CD4-positive, alpha-beta memory T cell (primary cell): ENCODE measurements around the gene PSENEN. TPM values are rescaled to one million over a fixed set of nuclear protein-coding genes. Genes with fewer than 3 reads are reported as not detected.

Experiments used
- CTCF ChIA-PET: fragments of 350-600 bp; sonication (Branson Sonifier 250); formaldehyde crosslinking; loops from one replicate; lab custom pipeline; 2021; ENCODE audit warnings: inconsistent platforms; ENCODE audit not compliant: partially characterized antibody; lab: Charles Lee
- POLR2A ChIA-PET: fragments of 350-600 bp; sonication (Branson Sonifier 250); formaldehyde crosslinking; loops from one replicate; lab custom pipeline; 2021; ENCODE audit not compliant: partially characterized antibody; lab: Charles Lee
- DNase-seq, 5 donors: peaks; one replicate each; pipeline versions ENCODE4 v3.0.0 to v3.0.0-alpha.2; 2020 to 2022; ENCODE audit warnings: mixed read lengths in 1 of 5
- H3K27ac ChIP-seq: one replicate; pipeline ENCODE4 v1.7.0; 2013; ENCODE audit warnings: low read depth, low read length
- H3K27me3 ChIP-seq: 2 replicates; pipeline ENCODE4 v1.7.0; 2013; ENCODE audit warnings: mild to moderate bottlenecking, low read length, moderate library complexity; ENCODE audit not compliant: insufficient read depth
- H3K36me3 ChIP-seq: 2 replicates; pipeline ENCODE4 v1.7.0; 2013; ENCODE audit warnings: mild to moderate bottlenecking, low read length, moderate library complexity; ENCODE audit not compliant: insufficient read depth
- H3K4me1 ChIP-seq: 2 replicates; pipeline ENCODE4 v1.7.0; 2013; ENCODE audit warnings: mild to moderate bottlenecking, low read length, moderate library complexity; ENCODE audit not compliant: insufficient read depth
- H3K4me3 ChIP-seq, 2 donors: one replicate each; pipeline ENCODE4 v1.7.0; 2013; ENCODE audit warnings: low read length in 2 of 2, mild to moderate bottlenecking in 1 of 2
- H3K9me3 ChIP-seq, 2 donors: one replicate each; pipeline ENCODE4 v1.7.0; 2013; ENCODE audit warnings: low read length in 2 of 2, control low read depth in 1 of 2; ENCODE audit not compliant: control insufficient read depth in 1 of 2
- H3K27ac Mint-ChIP-seq, 7 donors: one replicate each; pipeline ENCODE4 v1.8.0; 2020 to 2021; ENCODE audit warnings: mixed read lengths in 7 of 7, mild to moderate bottlenecking in 6 of 7, inconsistent platforms in 3 of 7, moderate library complexity in 3 of 7
- H3K27me3 Mint-ChIP-seq, 2 donors: one replicate each; pipeline ENCODE4 v1.8.0; 2020 to 2021; ENCODE audit warnings: mixed read lengths in 2 of 2
- H3K36me3 Mint-ChIP-seq, 2 donors: one replicate each; pipeline ENCODE4 v1.8.0; 2020 to 2021; ENCODE audit warnings: mixed read lengths in 2 of 2, inconsistent platforms in 1 of 2, mild to moderate bottlenecking in 1 of 2
- H3K4me1 Mint-ChIP-seq, 4 donors: one replicate each; pipeline ENCODE4 v1.8.0; 2020 to 2021; ENCODE audit warnings: mixed read lengths in 4 of 4, mild to moderate bottlenecking in 1 of 4
- H3K4me3 Mint-ChIP-seq, 8 donors: one replicate each; pipeline ENCODE4 v1.8.0; 2020 to 2021; ENCODE audit warnings: mixed read lengths in 8 of 8, mild to moderate bottlenecking in 7 of 8, moderate library complexity in 6 of 8, inconsistent platforms in 3 of 8
- H3K9me3 Mint-ChIP-seq, 8 donors: one replicate each; pipeline ENCODE4 v1.8.0; 2020 to 2021; ENCODE audit warnings: mixed read lengths in 8 of 8, mild to moderate bottlenecking in 5 of 8, inconsistent platforms in 3 of 8, moderate library complexity in 1 of 8
- intact Hi-C: fragments of 100-400 bp; cut with micrococcal nuclease; formaldehyde crosslinking; loops from one replicate; pipeline ENCODE4 v1.15.1; 2023
- polyA plus RNA-seq, 2 donors: library from polyadenylated mRNA; unstranded; fragments of 300-500 nt; fragmentation: Illumina TruSeq; gene quantifications; one replicate each; pipeline ENCODE4 v1.2.3, GENCODE V29; 2021
- total RNA-seq, 2 experiments: library from RNA; stranded (reverse); gene quantifications; one replicate each; pipeline ENCODE4 v1.2.3, GENCODE V29; 2021

The PSENEN gene
- total and polyA plus RNA-seq, 4 experiments from 2014 or later: 27.2 to 89.9 (median 55.9) TPM

DNA sequence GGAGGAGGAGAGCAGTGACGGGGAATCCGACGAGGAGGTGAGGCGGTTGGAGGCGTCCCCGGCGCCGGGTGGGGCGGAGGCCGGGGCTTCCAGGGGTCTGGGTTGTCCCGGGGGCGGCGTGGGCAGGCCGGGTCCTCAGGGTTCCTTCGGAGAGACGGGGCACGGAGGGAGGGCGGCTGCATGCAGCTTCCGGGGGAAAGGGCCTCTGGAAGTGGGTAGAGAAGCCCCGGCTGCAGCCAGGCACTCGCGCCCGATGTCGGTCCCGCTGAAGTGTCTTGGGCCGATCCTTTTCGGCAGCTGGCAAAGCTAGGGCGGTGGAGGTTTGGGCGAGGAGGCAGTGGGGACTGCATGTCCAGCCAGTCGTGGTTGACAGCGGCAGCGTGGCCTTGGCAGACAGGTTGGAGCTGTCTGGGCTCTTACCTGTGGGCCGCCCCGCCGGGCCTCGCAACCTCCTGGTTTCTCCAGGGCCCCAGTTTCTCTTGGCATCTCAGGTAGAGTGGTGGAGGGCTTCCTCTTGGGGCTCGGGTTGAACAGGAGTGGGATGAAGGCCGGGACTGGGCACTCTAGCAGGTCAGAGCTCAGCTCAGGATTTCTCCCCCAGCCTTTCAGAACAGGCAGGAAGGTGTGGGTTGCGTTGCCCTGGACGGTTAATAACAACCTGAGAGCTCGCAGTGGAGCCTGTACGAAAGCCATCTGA lies 27.0 kb upstream of the PSENEN start:
- peak overlapping the region; percentile 90 to 97 (median 92) for H3K4me3 Mint-ChIP-seq
- H3K27me3 Mint-ChIP-seq: no peaks in the 10 kb centered on the region
- peaks cover 26% of the 10 kb centered on the region for H3K36me3 ChIP-seq
- POLR2A ChIA-PET: interaction anchor here (0.7 to 4.4 kb wide), 10 partner anchors 9 to 182 kb away, joined by 3 to 51 read pairs (median 14); partner anchors contain the start of genes IGFLR1, LIN37, NFKBID and PSENEN
- intact Hi-C loops: no loop called here
- H3K4me1 Mint-ChIP-seq: peaks cover 32 to 63% (median 43%) of the 10 kb centered on the region in 4 donors
- H3K9me3 ChIP-seq: no peaks in the 10 kb centered on the region
- no peaks in the 10 kb centered on the region for H3K27me3 ChIP-seq
- peaks cover 8 to 27% of the 10 kb centered on the region in 2 donors for H3K36me3 Mint-ChIP-seq
- DNase-seq: peak; percentile 37 to 59 (median 47)
- H3K27ac Mint-ChIP-seq: peak overlapping the region; percentile 78 to 96 (median 92)
- H3K9me3 Mint-ChIP-seq: peaks cover 0 to 1% (median 0%) of the 10 kb centered on the region in 8 donors
- H3K4me3 ChIP-seq: peak overlapping the region; percentile 17 to 78
- H3K27ac ChIP-seq: peak overlapping the region; percentile 65
- H3K4me1 ChIP-seq: peaks cover 45% of the 10 kb centered on the region
- CTCF ChIA-PET: interaction anchor here (0.7 to 1.9 kb wide), 4 partner anchors 18 to 26 kb away, joined by 3 to 6 read pairs (median 4); no protein-coding TSS in a partner anchor

DNA sequence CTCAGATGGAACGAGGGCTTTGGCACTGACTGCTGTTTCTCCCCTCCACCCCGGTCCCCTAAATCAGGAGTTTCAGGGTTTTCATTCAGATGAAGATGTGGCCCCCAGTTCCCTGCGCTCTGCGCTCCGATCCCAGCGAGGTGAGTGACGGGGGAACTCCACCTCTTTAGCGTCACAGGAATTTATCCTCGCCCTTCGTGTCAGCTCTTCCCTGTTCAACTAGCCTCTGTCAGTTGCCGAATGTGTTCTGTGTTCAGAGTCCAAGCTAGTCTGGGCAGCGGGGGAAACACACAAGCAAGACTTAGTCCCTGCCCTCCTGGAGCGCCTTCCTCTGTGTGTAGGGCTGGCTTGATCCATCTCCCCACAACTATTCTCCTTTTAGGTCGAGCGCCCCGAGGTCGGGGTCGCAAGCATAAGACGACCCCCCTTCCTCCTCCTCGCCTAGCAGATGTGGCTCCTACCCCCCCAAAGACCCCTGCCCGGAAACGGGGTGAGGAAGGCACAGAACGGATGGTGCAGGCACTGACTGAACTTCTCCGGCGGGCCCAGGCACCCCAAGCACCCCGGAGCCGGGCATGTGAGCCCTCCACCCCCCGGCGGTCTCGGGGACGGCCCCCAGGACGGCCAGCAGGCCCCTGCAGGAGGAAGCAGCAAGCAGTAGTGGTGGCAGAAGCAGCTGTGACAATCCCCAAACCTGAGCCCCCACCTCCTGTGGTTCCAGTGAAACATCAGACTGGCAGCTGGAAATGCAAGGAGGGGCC lies 25.9 kb upstream of the PSENEN start:
- Mint-ChIP-seq H3K27ac (peak overlapping the region in 6 of 7 donors; percentile 66 to 96 (median 85)), H3K27me3 (no peaks in the 10 kb centered on the region), H3K36me3 (peaks cover 12 to 36% of the 10 kb centered on the region in 2 donors), H3K9me3 (peaks cover 0 to 1% (median 0%) of the 10 kb centered on the region in 8 donors), H3K4me3 (peak overlapping the region; percentile 90 to 97 (median 92)), H3K4me1 (peaks cover 23 to 52% (median 33%) of the 10 kb centered on the region in 4 donors)
- Histone ChIP-seq H3K27ac (no peak overlapping the region), H3K9me3 (no peaks in the 10 kb centered on the region), H3K27me3 (no peaks in the 10 kb centered on the region), H3K4me1 (peaks cover 34% of the 10 kb centered on the region), H3K4me3 (no peak overlapping the region), H3K36me3 (peaks cover 37% of the 10 kb centered on the region)
- no peak for DNase-seq
- POLR2A ChIA-PET: interaction anchor here (0.7 to 4.4 kb wide), 7 partner anchors 8 to 29 kb away, joined by 3 to 51 read pairs (median 16); partner anchors contain the start of genes IGFLR1, LIN37, PSENEN and U2AF1L4
- CTCF ChIA-PET: interaction anchor here (0.7 to 1.9 kb wide), 4 partner anchors 17 to 27 kb away, joined by 3 to 6 read pairs (median 4); no protein-coding TSS in a partner anchor
- intact Hi-C loops: no loop called here

DNA sequence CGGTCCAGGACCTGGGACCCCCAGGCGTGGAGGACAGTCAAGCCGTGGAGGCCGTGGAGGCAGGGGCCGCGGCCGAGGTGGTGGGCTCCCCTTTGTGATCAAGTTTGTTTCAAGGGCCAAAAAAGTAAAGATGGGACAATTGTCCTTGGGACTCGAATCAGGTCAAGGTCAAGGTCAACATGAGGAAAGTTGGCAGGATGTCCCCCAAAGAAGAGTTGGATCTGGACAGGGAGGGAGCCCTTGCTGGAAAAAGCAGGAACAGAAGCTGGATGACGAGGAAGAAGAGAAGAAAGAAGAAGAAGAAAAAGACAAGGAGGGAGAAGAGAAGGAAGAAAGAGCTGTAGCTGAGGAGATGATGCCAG lies 25.3 kb upstream of the PSENEN start:
- H3K27ac Mint-ChIP-seq: peak overlapping the region in 4 of 7 donors; percentile 18 to 66 (median 54)
- H3K4me3 Mint-ChIP-seq: peak overlapping the region in 3 of 8 donors; percentile 6 to 53 (median 40)
- Histone ChIP-seq H3K27me3 (no peaks in the 10 kb centered on the region), H3K9me3 (no peaks in the 10 kb centered on the region), H3K4me3 (no peak overlapping the region), H3K4me1 (peaks cover 28% of the 10 kb centered on the region), H3K27ac (no peak overlapping the region), H3K36me3 (peaks cover 43% of the 10 kb centered on the region)
- peaks cover 16 to 39% of the 10 kb centered on the region in 2 donors for H3K36me3 Mint-ChIP-seq
- intact Hi-C loops: no loop called here
- DNase-seq: no peak
- no peaks in the 10 kb centered on the region for H3K9me3 Mint-ChIP-seq
- peaks cover 20 to 47% (median 29%) of the 10 kb centered on the region in 4 donors for H3K4me1 Mint-ChIP-seq
- H3K27me3 Mint-ChIP-seq: no peaks in the 10 kb centered on the region
- ChIA-PET POLR2A (interaction anchor here (1.1 to 4.4 kb wide), 4 partner anchors 17 to 24 kb away, joined by 3 to 51 read pairs (median 26); partner anchors contain the start of genes IGFLR1, PSENEN and U2AF1L4), CTCF (interaction anchor here (0.8 kb wide), 1 partner anchor 25 kb away, joined by 3 read pairs; no protein-coding TSS in a partner anchor)

DNA sequence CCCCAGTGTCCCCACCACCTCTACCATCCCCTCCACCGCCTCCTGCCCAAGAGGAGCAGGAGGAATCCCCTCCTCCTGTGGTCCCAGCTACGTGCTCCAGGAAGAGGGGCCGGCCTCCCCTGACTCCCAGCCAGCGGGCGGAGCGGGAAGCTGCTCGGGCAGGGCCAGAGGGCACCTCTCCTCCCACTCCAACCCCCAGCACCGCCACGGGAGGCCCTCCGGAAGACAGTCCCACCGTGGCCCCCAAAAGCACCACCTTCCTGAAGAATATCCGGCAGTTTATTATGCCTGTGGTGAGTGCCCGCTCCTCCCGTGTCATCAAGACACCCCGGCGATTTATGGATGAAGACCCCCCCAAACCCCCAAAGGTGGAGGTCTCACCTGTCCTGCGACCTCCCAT lies 24.8 kb upstream of the PSENEN start:
- H3K4me1 Mint-ChIP-seq: peaks cover 20 to 43% (median 26%) of the 10 kb centered on the region in 4 donors
- Histone ChIP-seq H3K9me3 (no peaks in the 10 kb centered on the region), H3K27ac (no peak overlapping the region), H3K4me1 (peaks cover 23% of the 10 kb centered on the region), H3K4me3 (no peak overlapping the region), H3K27me3 (no peaks in the 10 kb centered on the region), H3K36me3 (peaks cover 48% of the 10 kb centered on the region)
- intact Hi-C loops: no loop called here
- H3K27ac Mint-ChIP-seq: peak overlapping the region in 1 of 7 donors; percentile 43
- peaks cover 21 to 44% of the 10 kb centered on the region in 2 donors for H3K36me3 Mint-ChIP-seq
- ChIA-PET CTCF (interaction anchor here (0.8 kb wide), 1 partner anchor 26 kb away, joined by 3 read pairs; no protein-coding TSS in a partner anchor), POLR2A (interaction anchor here (1.1 to 4.4 kb wide), 2 partner anchors 17 to 19 kb away, joined by 3 to 37 read pairs; no protein-coding TSS in a partner anchor)
- no peak for DNase-seq
- no peak overlapping the region for H3K4me3 Mint-ChIP-seq
- H3K9me3 Mint-ChIP-seq: no peaks in the 10 kb centered on the region
- H3K27me3 Mint-ChIP-seq: no peaks in the 10 kb centered on the region

DNA sequence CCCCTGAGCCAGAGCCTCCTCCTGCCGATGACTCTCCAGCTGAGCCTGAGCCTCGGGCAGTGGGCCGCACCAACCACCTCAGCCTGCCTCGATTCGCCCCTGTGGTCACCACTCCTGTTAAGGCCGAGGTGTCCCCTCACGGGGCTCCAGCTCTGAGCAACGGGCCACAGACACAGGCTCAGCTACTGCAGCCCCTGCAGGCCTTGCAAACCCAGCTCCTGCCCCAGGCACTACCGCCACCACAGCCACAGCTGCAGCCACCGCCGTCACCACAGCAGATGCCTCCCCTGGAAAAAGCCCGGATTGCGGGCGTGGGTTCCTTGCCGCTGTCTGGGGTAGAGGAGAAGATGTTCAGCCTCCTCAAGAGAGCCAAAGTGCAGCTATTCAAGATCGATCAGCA lies 24.1 kb upstream of the PSENEN start:
- POLR2A ChIA-PET: interaction anchor here (1.1 to 4.4 kb wide), 3 partner anchors 16 to 21 kb away, joined by 3 to 37 read pairs (median 8); partner anchors contain the start of gene IGFLR1
- intact Hi-C loops: no loop called here
- no peaks in the 10 kb centered on the region for H3K27me3 Mint-ChIP-seq

DNA sequence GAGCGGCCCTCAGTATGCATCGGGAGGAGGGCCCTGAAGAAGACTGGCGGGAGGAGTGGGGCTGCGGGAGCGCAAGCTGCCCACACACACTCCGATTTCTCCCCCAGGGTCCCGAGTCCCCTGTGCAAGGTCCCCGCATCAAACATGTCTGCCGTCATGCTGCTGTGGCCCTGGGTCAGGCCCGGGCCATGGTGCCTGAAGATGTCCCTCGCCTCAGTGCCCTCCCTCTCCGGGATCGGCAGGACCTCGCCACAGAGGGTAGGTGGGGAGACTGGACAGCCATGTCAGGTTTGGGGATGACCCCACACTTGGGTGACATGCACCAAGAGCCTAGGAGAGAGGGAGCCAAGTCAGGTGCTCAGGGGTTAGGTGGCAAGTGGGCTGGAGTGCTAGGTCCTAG lies 23.0 kb upstream of the PSENEN start:
- no peaks in the 10 kb centered on the region for H3K9me3 ChIP-seq
- DNase-seq: no peak
- Mint-ChIP-seq H3K4me1 (peaks cover 11 to 31% (median 13%) of the 10 kb centered on the region in 4 donors), H3K27me3 (no peaks in the 10 kb centered on the region), H3K9me3 (no peaks in the 10 kb centered on the region), H3K36me3 (peaks cover 34 to 55% of the 10 kb centered on the region in 2 donors), H3K4me3 (peak overlapping the region in 1 of 8 donors; percentile 8), H3K27ac (no peak overlapping the region)
- H3K36me3 ChIP-seq: peaks cover 66% of the 10 kb centered on the region
- intact Hi-C loops: no loop called here
- ChIA-PET POLR2A (interaction anchor here (0.7 to 1.7 kb wide), 2 partner anchors 10 to 20 kb away, joined by 3 to 8 read pairs; partner anchors contain the start of gene IGFLR1), CTCF (no interaction called here)
- peaks cover 14% of the 10 kb centered on the region for H3K4me1 ChIP-seq
- no peak overlapping the region for H3K27ac ChIP-seq
- no peak overlapping the region for H3K4me3 ChIP-seq
- no peaks in the 10 kb centered on the region for H3K27me3 ChIP-seq

More for the DNA sequence above, 24.1 kb upstream of the PSENEN start:
- Mint-ChIP-seq H3K4me3 (peak overlapping the region in 1 of 8 donors; percentile 10), H3K9me3 (no peaks in the 10 kb centered on the region), H3K27ac (no peak overlapping the region), H3K36me3 (peaks cover 28 to 51% of the 10 kb centered on the region in 2 donors), H3K4me1 (peaks cover 15 to 36% (median 19%) of the 10 kb centered on the region in 4 donors)
- Histone ChIP-seq H3K27me3 (no peaks in the 10 kb centered on the region), H3K4me1 (peaks cover 16% of the 10 kb centered on the region), H3K9me3 (no peaks in the 10 kb centered on the region), H3K36me3 (peaks cover 55% of the 10 kb centered on the region), H3K4me3 (no peak overlapping the region), H3K27ac (no peak overlapping the region)
- CTCF ChIA-PET: no interaction called here
- DNase-seq: no peak
